Stimulated activated CD8-positive, alpha-beta memory T cell treated with anti-CD3 and anti-CD28 coated beads, Interleukin-12 subunit alpha, Interleukin-12 subunit beta, amount 100 ng/mL, for 4 hours (primary cell): ENCODE measurements around the gene ANGPTL4.
"Not testable (repeated sequence)": the region's sequence is repeated elsewhere in the genome, so short reads cannot be mapped to it uniquely, and the experiment has no call there.

Experiments used
- DNase-seq: peaks from one replicate; pipeline ENCODE4 v3.0.0-alpha.2; 2020; ENCODE audit warnings: low read depth

ANGPTL4 gene

DNA sequence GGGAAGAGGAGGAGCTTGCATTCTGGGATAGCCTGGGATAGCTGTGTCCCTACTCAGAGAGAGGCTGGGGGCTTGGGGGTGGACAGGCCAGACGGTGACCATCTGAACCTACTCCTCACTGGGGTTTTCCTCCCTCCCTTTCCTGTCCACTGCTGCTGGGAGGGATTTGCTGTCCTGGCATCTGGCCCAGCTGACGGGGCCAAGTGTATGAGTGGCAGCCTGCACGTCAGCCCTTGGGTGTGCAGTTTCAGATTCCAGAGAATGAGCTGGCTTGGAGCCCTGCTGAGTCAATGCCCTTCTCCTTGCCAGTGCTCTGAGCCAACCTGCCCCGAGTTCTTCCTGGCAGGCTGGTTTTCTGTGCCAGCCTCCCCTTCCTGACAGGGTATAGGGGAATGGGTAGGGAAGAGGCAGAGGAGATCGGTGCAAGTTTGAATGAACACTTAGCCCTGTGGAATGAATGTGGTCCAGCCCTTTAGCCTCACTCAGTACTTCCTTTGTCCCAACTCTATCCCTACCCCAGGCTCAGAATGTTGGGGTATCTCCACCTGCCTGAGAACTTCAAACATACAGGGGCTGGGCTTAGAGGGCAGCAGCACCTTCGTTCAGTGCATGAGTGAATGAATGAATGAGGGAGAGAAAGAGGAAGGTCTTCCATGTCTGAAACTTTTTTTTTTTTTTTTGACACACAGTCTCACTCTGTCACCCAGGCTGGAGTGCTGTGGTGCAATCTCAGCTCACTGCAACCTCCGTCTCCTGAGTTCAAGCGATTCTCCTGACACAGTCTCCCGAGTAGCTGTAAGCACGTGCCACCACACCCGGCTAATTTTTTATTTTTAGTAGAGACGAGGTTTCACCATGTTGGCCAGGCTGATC, 1.8 kb upstream of the ANGPTL4 start:
- no peak for DNase-seq

DNA sequence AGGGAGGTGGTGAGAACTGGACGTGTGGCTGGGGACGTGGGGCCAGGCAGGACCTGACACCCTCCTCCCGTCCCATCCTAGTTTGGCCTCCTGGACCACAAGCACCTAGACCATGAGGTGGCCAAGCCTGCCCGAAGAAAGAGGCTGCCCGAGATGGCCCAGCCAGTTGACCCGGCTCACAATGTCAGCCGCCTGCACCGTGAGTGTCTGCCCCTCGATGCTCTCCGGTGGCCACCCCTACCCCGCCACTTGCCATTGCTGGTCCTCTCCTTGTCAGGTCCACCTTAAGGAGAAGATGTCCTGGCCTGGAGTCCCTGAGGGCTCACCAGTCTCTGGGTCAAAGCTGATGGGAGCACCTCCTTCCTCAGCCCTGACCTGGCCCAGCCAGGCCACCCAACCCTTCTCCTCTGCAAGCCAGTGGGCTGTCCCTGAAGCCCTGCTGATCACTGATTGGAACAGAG, 2.2 kb downstream of the ANGPTL4 start:
- no peak for DNase-seq

DNA sequence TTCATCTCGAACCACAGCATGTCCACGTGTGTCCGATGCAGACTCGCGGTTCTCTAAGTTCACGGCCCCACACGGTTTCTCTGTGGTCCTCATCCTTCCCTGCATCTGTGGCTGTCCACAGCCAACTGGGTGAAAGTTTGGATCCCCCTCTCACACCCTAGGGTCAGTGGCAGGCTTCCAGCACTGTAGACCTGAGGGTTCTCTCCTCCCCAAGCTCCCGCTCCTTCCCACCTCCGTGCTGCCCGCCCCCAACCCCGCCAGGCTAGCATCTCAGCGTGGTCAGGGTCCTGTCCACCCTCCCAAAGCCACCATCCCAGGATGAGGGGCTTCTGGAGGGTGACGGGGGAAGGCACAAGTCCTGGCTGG, 3.0 kb downstream of the ANGPTL4 start:
- no peak for DNase-seq

DNA sequence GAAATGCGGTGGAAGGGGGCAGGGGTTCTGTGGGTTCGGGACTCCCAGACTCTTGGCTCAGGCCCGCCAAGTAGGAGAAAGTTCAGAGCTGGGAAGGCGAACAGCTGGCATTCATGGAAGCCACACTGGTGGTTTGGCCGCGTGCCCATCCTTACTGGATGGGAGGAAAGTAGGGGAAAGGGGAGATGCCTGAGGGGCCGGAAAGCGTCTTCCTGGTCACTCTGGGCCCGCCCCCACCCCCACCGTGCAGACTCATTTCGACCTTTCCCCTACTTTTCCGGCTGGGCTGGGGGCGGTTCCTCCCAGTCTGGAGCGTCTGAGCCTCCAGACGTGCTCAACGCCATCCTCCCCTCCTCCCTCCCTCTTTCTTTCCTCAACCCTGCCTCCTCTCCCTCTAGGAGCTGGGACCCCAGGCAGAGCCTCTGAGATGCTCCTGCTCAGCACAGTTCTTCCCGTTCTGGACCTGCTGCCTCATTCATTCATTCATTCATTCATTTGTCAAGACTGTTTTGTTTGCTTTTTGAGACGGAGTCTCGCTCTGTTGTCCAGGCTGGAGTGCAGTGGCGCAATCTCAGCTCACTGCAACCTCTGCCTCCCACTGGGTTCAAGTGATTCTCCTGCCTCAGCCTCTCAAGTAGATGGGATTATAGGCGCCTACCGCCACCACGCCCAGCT, 3.5 kb downstream of the ANGPTL4 start:
- DNase-seq, result no peak

DNA sequence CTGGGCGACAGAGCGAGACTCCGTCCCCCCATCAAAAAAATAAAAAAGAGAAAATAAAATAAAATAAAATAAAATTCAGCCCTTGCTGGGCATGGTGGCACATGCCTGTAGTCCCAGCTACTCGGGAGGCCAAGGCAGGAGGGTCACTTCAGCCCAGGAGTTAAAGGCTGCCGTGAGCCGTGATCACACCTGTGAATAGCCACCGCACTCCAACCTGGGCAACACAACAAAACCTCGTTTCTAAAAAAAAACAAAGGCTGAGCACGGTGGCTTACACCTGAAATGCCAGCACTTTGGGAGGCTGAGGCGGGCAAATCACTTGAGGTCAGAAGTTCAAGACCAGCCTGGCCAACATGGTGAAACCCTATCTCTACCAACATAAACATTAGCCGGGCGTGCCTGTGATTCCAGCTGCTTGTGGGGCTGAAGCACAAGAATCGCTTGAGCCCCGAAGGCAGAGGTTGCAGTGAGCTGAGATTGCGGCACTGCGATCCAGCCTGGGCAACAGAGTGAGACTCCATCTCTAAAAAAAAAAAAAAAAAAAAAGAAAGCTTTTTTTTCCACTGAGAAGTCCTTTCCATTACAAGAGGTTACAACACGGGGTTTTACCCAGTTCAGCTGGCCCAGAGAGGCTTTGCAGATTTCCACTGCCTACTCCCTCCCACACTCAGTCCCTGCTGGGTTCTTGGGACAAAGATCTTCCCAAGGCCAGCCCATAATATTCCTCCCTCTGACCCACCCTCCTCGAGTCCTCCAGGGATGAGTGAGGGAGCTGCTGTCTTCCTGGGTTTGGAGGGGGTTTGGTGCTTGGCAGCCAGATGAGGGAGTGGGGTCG, 6.4 kb downstream of the ANGPTL4 start:
- DNase-seq, result no peak

DNA sequence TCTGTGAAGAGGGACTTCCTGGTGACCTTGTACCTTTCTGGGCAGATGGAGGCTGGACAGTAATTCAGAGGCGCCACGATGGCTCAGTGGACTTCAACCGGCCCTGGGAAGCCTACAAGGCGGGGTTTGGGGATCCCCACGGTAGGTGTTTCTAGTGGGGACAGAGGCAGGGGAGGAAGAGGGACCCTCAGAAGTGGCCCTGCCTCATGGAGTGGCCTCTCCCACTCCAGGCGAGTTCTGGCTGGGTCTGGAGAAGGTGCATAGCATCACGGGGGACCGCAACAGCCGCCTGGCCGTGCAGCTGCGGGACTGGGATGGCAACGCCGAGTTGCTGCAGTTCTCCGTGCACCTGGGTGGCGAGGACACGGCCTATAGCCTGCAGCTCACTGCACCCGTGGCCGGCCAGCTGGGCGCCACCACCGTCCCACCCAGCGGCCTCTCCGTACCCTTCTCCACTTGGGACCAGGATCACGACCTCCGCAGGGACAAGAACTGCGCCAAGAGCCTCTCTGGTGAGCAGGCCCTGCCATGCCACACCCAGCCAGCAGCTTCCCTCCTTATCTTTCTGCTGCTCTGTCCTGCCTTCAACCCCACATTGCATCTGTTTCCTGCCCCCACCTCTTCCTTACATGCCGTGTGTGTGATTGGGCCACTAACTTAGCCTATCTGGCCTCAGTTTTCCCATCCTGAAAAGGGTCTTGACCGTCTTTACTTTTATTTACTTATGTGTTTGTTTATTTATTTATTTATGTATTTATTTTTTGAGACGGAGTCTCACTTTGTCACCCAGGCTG, 7.3 kb downstream of the ANGPTL4 start:
- no peak for DNase-seq

DNA sequence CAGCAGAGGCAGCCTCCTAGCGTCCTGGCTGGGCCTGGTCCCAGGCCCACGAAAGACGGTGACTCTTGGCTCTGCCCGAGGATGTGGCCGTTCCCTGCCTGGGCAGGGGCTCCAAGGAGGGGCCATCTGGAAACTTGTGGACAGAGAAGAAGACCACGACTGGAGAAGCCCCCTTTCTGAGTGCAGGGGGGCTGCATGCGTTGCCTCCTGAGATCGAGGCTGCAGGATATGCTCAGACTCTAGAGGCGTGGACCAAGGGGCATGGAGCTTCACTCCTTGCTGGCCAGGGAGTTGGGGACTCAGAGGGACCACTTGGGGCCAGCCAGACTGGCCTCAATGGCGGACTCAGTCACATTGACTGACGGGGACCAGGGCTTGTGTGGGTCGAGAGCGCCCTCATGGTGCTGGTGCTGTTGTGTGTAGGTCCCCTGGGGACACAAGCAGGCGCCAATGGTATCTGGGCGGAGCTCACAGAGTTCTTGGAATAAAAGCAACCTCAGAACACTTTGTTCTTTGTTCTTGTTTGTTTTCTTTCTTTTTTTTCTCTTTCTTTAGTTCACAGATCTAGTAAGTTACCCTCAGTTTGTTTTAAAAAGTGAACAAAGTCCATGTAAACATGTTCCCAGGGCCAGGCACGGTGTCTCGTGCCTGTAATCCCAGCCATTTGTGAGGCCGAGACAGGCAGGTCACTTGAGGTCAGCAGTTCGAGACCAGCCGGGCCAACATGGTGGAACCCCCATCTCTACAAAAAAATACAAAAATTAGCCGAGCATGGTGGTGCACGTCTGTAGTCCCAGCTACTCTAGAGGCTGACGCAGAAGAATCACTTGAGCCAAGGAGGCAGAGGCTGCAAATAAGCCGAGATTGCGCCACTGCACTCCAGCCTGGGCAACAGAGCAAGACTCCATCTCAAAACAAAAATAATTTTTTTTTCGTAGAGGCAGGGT, 10.2 kb downstream of the ANGPTL4 start:
- DNase-seq, result no peak

DNA sequence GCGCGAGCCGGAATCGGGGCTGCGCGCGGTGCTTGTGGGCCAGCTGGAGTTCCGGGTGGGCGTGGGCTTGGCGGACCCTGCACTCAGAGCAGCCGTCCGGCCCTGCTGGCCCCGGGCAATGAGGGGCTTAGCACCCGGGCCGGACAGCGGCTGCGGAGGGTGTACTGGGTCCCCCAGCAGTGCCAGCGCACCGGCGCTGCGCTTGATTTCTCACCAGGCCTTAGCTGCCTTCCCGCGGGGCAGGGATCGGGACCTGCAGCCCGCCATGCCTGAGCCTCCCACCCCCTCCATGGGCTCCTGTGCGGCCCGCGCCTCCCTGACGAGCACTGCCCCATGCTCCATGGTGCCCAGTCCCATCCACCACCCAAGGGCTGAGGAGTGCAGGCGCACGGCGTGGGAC, 11.8 kb downstream of the ANGPTL4 start:
- not testable (repeated sequence) for DNase-seq

DNA sequence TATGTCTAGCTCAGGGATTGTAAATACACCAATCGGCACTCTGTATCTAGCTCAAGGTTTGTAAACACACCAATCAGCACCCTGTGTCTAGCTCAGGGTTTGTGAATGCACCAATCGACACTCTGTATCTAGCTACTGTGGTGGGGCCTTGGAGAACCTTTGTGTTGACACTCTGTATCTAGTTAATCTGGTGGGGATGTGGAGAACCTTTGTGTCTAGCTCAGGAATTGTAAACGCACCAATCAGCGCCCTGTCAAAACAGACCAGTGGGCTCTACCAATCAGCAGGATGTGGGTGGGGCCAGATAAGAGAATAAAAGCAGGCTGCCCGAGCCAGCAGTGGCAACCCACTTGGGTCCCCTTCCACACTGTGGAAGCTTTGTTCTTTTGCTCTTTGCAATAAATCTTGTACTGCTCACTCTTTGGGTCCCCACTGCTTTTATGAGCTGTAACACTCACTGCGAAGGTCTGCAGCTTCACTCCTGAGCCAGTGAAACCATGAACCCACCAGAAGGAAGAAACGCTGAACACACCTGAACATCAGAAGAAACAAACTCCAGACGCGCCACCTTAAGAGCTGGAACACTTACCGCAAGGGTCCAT, 12.5 kb downstream of the ANGPTL4 start:
- not testable (repeated sequence) for DNase-seq

DNA sequence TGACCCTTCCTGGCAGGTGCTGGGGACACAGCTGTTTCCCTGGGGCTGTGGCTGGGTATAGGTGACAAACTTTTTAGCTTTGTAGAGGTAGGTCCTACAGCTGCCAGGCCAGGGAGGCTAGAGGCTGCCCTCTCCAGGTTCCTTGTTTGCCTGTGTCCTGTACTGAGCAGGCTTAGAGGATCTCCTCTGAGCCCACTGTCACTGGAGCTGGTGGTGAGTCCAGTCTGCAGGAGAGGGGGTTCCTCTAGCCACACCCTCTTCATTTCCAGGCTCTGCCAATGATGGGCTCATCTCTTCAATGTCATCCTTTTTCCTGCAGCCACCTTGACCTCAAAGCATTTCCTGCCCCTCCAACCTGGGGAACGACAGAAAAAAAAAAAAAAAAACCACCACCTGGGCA, 13.6 kb downstream of the ANGPTL4 start:
- no peak for DNase-seq

DNA sequence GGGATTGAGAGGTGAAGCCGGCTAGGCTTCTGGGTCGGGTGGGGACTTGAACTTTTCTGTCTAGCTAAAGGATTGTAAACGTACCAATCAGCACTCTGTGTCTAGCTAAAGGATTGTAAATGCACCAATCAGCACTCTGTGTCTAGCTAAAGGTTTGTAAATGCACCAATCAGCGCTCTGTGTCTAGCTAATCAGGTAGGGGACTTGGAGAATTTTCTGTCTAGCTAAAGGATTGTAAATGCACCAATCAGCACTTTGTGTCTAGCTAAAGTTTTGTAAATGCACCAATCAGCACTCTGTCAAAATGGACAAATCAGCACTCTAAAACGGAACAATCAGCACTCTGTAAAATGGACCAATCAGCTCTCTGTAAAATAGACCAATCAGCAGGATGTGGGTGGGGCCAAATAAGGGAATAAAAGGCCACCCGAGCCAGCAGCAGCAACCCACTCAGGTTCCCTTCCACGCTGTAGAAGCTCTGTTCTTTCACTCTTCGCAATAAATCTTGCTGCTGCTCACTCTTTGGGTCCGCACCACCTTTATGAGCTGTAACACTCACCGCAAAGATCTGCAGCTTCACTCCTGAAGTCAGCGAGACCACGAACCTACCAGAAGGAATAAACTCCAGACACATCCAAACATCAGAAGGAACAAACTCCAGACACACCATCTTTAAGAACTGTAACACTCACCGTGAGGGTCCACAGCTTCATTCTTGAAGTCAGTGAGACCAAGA, 15.4 kb downstream of the ANGPTL4 start:
- not testable (repeated sequence) for DNase-seq

DNA sequence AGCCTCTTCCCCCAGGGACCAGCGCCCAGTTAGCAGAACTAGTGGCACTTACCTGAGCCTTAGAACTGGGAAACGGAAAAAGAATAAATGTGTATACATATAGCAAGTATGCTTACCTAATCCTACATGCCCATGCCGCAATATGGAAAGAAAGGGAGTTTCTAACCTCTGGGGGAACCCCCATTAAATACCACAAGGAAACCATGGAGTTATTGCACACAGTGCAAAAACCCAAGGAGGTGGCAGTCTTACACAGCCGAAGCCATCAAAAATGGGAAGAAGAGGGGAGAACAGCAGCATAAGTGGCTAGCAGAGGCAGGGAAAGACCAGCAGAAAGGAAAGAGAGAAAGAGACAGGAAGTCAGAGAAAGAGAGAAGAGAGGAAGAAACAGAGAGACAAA, 20.6 kb downstream of the ANGPTL4 start:
- not testable (repeated sequence) for DNase-seq

DNA sequence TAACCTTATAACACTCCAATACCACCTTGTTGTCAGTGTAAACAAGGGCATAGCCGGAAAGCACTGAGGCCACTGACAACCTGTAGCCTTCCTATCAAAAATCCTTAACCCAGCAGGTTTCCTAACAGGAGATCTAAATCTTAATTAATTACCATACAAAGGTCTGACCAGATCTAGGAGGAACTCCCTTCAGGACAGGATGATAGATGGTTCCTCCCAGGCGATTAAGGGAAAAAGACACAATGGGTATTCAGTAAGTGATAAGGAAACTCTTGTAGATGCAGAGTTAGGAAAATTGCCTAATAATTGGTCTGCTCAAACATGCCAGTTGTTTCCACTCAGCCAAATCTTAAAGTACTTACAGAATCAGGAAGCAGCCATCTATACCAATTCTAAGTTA, 21.1 kb downstream of the ANGPTL4 start:
- DNase-seq, result not testable (repeated sequence)

DNA sequence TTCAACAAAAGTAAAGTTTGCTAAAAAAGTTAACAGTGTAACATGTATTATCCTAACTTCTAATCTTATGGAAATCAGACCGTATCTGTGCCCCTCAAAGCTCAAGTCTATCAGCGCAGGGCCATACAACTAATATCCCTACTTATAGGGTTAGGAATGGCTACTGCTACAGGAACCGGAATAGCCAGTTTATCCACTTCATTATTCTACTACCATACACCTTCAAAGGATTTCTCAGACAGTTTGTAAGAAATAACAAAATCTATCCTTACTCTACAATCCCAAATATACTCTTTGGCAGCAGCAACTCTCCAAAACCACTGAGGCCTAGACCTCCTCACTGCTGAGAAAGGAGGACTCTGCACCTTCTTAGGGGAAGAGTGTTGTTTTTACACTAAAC, 21.6 kb downstream of the ANGPTL4 start:
- not testable (repeated sequence) for DNase-seq

DNA sequence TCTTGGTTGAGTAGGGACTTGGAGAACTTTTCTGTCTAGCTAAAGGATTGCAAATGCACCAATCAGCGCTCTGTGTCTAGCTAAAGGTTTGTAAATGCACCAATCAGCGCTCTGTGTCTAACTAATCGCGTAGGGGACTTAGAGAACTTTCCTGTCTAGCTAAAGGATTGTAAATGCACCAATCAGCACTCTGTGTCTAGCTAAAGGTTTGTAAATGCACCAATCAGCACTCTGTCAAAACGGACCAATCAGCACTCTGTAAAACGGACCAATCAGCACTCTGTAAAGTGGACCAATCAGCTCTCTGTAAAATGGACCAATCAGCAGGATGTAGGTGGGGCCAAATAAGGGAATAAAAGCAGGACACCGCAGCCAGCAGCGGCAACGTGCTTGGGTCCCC, 22.5 kb downstream of the ANGPTL4 start:
- not testable (repeated sequence) for DNase-seq

DNA sequence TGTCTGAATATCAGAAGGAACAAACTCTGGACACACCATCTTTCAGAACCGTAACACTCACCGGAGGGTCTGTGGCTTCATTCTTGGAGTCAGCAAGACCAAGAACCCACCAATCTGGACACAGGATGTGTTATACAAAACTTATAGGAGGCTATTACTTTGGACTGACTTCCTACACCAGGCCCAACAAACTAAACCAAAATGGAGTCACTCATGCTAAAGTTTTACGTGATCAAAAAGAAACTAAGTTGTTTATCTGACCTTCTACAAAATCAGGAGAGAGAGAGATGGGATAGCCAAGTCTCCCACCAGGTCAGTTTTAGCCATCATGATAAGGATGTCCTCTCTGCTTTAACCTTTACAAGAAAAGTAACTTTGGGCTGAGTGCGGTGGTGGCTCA, 23.0 kb downstream of the ANGPTL4 start:
- DNase-seq, result no peak

DNA sequence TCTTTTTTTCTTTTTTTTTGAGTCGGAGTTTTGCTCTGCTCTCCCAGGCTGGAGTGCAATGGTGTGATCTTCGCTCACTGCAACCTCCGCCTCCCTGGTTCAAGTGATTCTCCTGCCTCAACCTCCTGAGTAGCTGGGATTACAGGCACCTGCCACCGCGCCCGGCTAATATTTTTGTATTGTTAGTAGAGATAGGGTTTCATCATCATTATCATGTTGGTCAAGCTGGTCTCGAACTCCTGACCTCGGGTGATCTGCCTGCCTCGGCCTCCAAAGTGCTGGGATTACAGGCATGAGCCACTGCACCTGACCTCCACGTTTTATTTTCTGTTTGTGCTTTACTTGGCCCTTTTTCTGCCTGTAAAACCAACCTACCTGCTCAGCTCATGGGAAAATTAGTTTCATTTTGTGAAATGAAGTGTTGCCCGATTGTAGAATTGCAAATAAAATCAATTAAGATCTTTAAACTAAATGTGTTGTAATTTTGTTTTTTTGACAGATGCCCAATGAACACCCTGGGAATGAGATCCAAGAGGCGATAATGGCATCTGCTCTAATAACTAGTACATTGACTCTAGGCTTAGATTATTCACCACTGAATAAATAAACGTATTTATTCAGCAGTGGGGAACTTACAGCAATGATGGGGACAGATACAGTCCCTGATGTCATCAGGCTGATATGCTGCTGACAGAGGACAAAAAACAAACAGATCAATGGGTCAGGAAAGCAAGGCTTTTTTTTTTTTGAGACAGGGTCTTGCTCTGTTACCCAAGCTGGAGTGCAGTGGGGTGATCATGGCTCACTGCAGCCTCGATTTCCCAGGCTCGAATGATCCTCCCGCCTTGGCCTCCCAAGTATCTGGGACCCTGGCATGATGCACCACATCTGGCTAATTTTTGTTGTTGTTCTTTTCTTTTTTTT, 24.0 kb downstream of the ANGPTL4 start:
- no peak for DNase-seq

DNA sequence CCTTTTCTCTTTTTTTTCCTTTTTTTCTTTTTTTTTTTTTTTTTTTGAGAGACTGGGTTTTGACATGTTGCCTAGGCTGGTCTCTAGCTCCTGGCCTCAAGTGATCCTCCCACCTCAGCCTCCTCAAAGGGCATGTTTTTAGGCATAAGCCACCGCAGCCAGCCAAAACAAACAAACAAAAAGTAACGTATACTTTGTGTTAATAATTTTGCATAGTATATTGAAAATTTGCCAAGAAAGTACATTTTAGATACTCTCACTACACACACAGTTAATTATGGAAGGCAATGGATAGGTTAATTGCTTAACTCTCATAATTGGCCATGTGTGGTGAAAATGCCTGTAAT, 24.6 kb downstream of the ANGPTL4 start:
- DNase-seq, result no peak
